Bronchial epithelial cell (primary cell): Measurements from ENCODE around the gene ZSCAN5C. TPM values are rescaled to one million over a fixed set of nuclear protein-coding genes. Genes with fewer than 3 reads are reported as not detected.
A peak's percentile ranks its signal among the peaks of the same experiment; 100 is the strongest.
"Not testable (repeated sequence)": the region's sequence is repeated elsewhere in the genome, so short reads cannot be mapped to it uniquely, and the experiment has no call there.

Experiments used
- DNase-seq: peaks from one replicate; pipeline ENCODE4 v3.0.0-alpha.2; 2010; ENCODE audit warnings: low read depth
- FAIRE-seq: peaks from 2 replicates; lab custom pipeline; 2011; peaks lifted over from hg19 to GRCh38; lab: Jason Lieb, UNC
- H3K27me3 ChIP-seq: 2 replicates; pipeline ENCODE4 v1.5.1; 2011; ENCODE audit warnings: low read length; ENCODE audit not compliant: control insufficient read depth, insufficient read depth
- H3K36me3 ChIP-seq: 2 replicates; pipeline ENCODE4 v1.5.1; 2011; ENCODE audit warnings: low read length; ENCODE audit not compliant: control insufficient read depth, insufficient read depth
- H3K4me3 ChIP-seq: 2 replicates; pipeline ENCODE4 v1.5.1; 2011; ENCODE audit warnings: mild to moderate bottlenecking, low read depth, low read length, control low read depth
- CTCF ChIP-seq: IDR thresholded peaks from 2 replicates; pipeline ENCODE4 v1.5.1; 2011; ENCODE audit warnings: mild to moderate bottlenecking, moderate library complexity, low read length, control low read depth, inconsistent platforms; ENCODE audit not compliant: insufficient read depth, severe bottlenecking
- total RNA-seq: library from RNA; depleted of rRNA; stranded (reverse); fragments of >200 nt; gene quantifications from 2 replicates; pipeline ENCODE4 v1.2.1, GENCODE V29; 2014

The ZSCAN5C gene
- total RNA-seq, 1 donor from 2014 or later = not detected

GRCh38 chr19:56218961-56219360, 16.9 kb downstream of the ZSCAN5C start:
- no peak for DNase-seq
- FAIRE-seq = no peak

GRCh38 chr19:56221442-56221841, 19.4 kb downstream of the ZSCAN5C start:
- FAIRE-seq = peak; percentile 47
- DNase-seq = peak; percentile 10
- H3K4me3 ChIP-seq, H3K36me3 ChIP-seq, H3K27me3 ChIP-seq: not testable (repeated sequence)
- TF ChIP-seq CTCF = peak; percentile 37

More at GRCh38 chr19:56218961-56219360, 16.9 kb downstream of the ZSCAN5C start:
- no peak overlapping the region for H3K4me3 ChIP-seq
- no peaks in the 10 kb centered on the region for H3K27me3 ChIP-seq
- TF ChIP-seq CTCF = no peak
- H3K36me3 ChIP-seq = no peaks in the 10 kb centered on the region

GRCh38 chr19:56221851-56222250, 19.8 kb downstream of the ZSCAN5C start:
- Histone ChIP-seq H3K4me3 (no peak overlapping the region), H3K36me3 (no peaks in the 10 kb centered on the region), H3K27me3 (no peaks in the 10 kb centered on the region)
- no peak for TF ChIP-seq CTCF
- FAIRE-seq = no peak
- DNase-seq = no peak

DNA sequence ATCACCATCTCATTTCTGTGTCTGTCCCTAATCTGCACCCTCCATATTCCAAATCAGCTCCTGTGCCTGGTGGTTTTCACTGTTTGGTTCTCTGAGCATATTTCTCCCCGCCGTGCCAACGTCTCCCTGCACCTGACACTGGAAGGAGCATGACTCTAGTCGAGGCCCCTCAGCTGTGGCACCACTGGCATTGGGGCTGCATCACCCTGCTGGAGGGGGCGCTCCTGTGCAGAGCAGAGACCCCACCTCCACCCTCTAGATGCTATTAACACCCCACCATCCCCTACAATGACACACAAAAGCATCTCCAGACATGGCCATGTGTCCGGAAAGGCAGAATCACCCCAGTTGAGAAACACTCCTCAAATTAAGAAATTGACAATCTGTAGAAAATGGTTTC, 20.8 kb downstream of the ZSCAN5C start:
- H3K4me3 ChIP-seq = no peak overlapping the region
- FAIRE-seq (no peak), DNase-seq (no peak)

GRCh38 chr19:56223481-56223880, 21.4 kb downstream of the ZSCAN5C start:
- FAIRE-seq = no peak

More for the DNA sequence above, 20.8 kb downstream of the ZSCAN5C start:
- H3K36me3 ChIP-seq = no peaks in the 10 kb centered on the region
- H3K27me3 ChIP-seq = no peaks in the 10 kb centered on the region
- TF ChIP-seq CTCF = no peak

More at GRCh38 chr19:56223481-56223880, 21.4 kb downstream of the ZSCAN5C start:
- Histone ChIP-seq H3K4me3 (no peak overlapping the region), H3K27me3 (no peaks in the 10 kb centered on the region), H3K36me3 (no peaks in the 10 kb centered on the region)
- TF ChIP-seq CTCF = no peak
- DNase-seq = no peak
